BE2C (cell line): Measurements from ENCODE around the gene LAPTM5.

Source experiments
- DNase-seq: peaks from one replicate; pipeline ENCODE4 v3.0.0-alpha.2; 2020
- H3K27me3 ChIP-seq: fragments of 250-450 bp; sonication (Bioruptor Pico); 2 replicates; pipeline ENCODE4 v1.5.1; 2020; ENCODE audit warnings: mild to moderate bottlenecking
- H3K36me3 ChIP-seq: fragments of 250-450 bp; sonication (Bioruptor Pico); 2 replicates; pipeline ENCODE4 v1.5.1; 2020; ENCODE audit warnings: mild to moderate bottlenecking
- H3K4me1 ChIP-seq: fragments of 250-450 bp; sonication (Bioruptor Pico); 2 replicates; pipeline ENCODE4 v1.5.1; 2020
- H3K4me3 ChIP-seq: 2 replicates; pipeline ENCODE4 v1.5.1; 2011; ENCODE audit warnings: low read depth, low read length
- H3K9me3 ChIP-seq: fragments of 250-450 bp; sonication (Bioruptor Pico); 2 replicates; pipeline ENCODE4 v1.5.1; 2020
- CTCF ChIP-seq: IDR thresholded peaks from 2 replicates; pipeline ENCODE4 v1.5.1; 2012; ENCODE audit warnings: mild to moderate bottlenecking, low read depth, low read length

LAPTM5 gene

GRCh38 chr1:30763651-30764248, 6.2 kb upstream of the LAPTM5 start:
- Histone ChIP-seq H3K36me3 (no peaks in the 10 kb centered on the region), H3K9me3 (no peaks in the 10 kb centered on the region), H3K27me3 (no peaks in the 10 kb centered on the region), H3K4me3 (no peak overlapping the region), H3K4me1 (0 out of 2 replicates have a peak, but pooled peaks cover 3% of the 10 kb centered on the region)
- DNase-seq, result no peak
- no peak for TF ChIP-seq CTCF

- Histone ChIP-seq H3K4me3 (no peak overlapping the region), H3K4me1 (no peaks in the 10 kb centered on the region)
- no peak for DNase-seq
Observed at GRCh38 chr1:30762930-30763650, 5.5 kb upstream of the LAPTM5 start.

GRCh38 chr1:30762152-30762929, 4.8 kb upstream of the LAPTM5 start:
- Histone ChIP-seq H3K9me3 (no peaks in the 10 kb centered on the region), H3K4me1 (no peaks in the 10 kb centered on the region), H3K4me3 (no peak overlapping the region), H3K36me3 (no peaks in the 10 kb centered on the region), H3K27me3 (no peaks in the 10 kb centered on the region)
- DNase-seq, result no peak
- no peak for TF ChIP-seq CTCF

More at GRCh38 chr1:30762930-30763650, 5.5 kb upstream of the LAPTM5 start:
- no peak for TF ChIP-seq CTCF
- no peaks in the 10 kb centered on the region for H3K27me3 ChIP-seq
- no peaks in the 10 kb centered on the region for H3K36me3 ChIP-seq
- H3K9me3 ChIP-seq, result no peaks in the 10 kb centered on the region

GRCh38 chr1:30761381-30762151, 4.0 kb upstream of the LAPTM5 start:
- Histone ChIP-seq H3K9me3 (no peaks in the 10 kb centered on the region), H3K27me3 (no peaks in the 10 kb centered on the region), H3K4me1 (no peaks in the 10 kb centered on the region), H3K4me3 (no peak overlapping the region), H3K36me3 (no peaks in the 10 kb centered on the region)
- no peak for TF ChIP-seq CTCF
- no peak for DNase-seq

GRCh38 chr1:30760596-30761324, 3.2 kb upstream of the LAPTM5 start:
- Histone ChIP-seq H3K4me3 (no peak overlapping the region), H3K36me3 (no peaks in the 10 kb centered on the region), H3K27me3 (no peaks in the 10 kb centered on the region), H3K9me3 (no peaks in the 10 kb centered on the region), H3K4me1 (no peaks in the 10 kb centered on the region)
- DNase-seq, result no peak
- TF ChIP-seq CTCF, result no peak
